Fibroblast of skin of right quadriceps (primary cell): ENCODE data around the gene CCND2.

Experiments used
- DNase-seq: peaks from one replicate; pipeline ENCODE4 v3.0.0-alpha.2; 2013

The CCND2 gene

GRCh38 chr12:4293299-4293965 is 19.9 kb downstream of the CCND2 start:
- DNase-seq = no peak

GRCh38 chr12:4293966-4294505 is 20.5 kb downstream of the CCND2 start:
- DNase-seq = no peak

- no peak for DNase-seq
Observed at GRCh38 chr12:4296751-4297150, 23.2 kb downstream of the CCND2 start.

- DNase-seq = no peak
Observed at GRCh38 chr12:4297617-4298016, 24.1 kb downstream of the CCND2 start.

GRCh38 chr12:4300883-4301282 is 27.3 kb downstream of the CCND2 start:
- DNase-seq = no peak

GRCh38 chr12:4301932-4302501 is 28.5 kb downstream of the CCND2 start:
- DNase-seq = no peak

GRCh38 chr12:4302881-4303280 is 29.3 kb downstream of the CCND2 start:
- no peak for DNase-seq

GRCh38 chr12:4303750-4304149 is 30.2 kb downstream of the CCND2 start:
- DNase-seq = no peak

- DNase-seq = peak; percentile 65
Observed at GRCh38 chr12:4307593-4308333, 34.2 kb downstream of the CCND2 start.

GRCh38 chr12:4308334-4308950 is 34.9 kb downstream of the CCND2 start:
- DNase-seq = no peak

GRCh38 chr12:4311776-4312175 is 38.2 kb downstream of the CCND2 start:
- DNase-seq = no peak

GRCh38 chr12:4312251-4312650 is 38.7 kb downstream of the CCND2 start:
- no peak for DNase-seq

GRCh38 chr12:4320497-4320852 is 46.9 kb downstream of the CCND2 start:
- no peak for DNase-seq

GRCh38 chr12:4320853-4321701 is 47.5 kb downstream of the CCND2 start, which contains the start of gene TIGAR:
TSS of gene TIGAR (plus strand) at chr12:4321213. CDS start at chr12:4321272, 59 bp downstream.
- DNase-seq = peak; percentile 95

- DNase-seq = no peak
Observed at GRCh38 chr12:4322726-4323125, 49.2 kb downstream of the CCND2 start.
